GM23338 (cell line): ENCODE measurements around the gene ITLN1. TPM values are rescaled to one million over a fixed set of nuclear protein-coding genes. Genes with fewer than 3 reads are reported as not detected.
A peak's percentile ranks its signal among the peaks of the same experiment; 100 is the strongest.

ENCODE experiments used
- ATAC-seq: fragments of 200-7000 bp; cut with Tn5 transposase; 3 replicates; pipeline ENCODE4 v1.9.1; 2020
- DNase-seq: peaks from one replicate; pipeline ENCODE4 v3.0.0-alpha.2; 2015; ENCODE audit warnings: low spot score
- H2AFZ ChIP-seq: fragments of 200-600 bp; sonication (generic); 2 replicates; pipeline ENCODE4 v1.8.0; 2016; ENCODE audit warnings: antibody characterized with exemption, mild to moderate bottlenecking, moderate library complexity
- H3F3A ChIP-seq: fragments of 200-600 bp; sonication (generic); replicated peaks from 2 replicates; pipeline ENCODE4 v1.8.0; 2017; ENCODE audit warnings: antibody characterized with exemption, mixed run types, low read depth
- H3K27ac ChIP-seq: fragments of 200-600 bp; sonication (generic); 2 replicates; pipeline ENCODE4 v1.6.1; 2016; ENCODE audit warnings: low read depth
- H3K27me3 ChIP-seq: fragments of 200-600 bp; sonication (generic); 2 replicates; pipeline ENCODE4 v1.8.0; 2016; ENCODE audit warnings: mild to moderate bottlenecking, mixed run types, moderate library complexity; ENCODE audit not compliant: insufficient read depth
- H3K36me3 ChIP-seq: fragments of 200-600 bp; sonication (generic); 2 replicates; pipeline ENCODE4 v1.8.0; 2016; ENCODE audit warnings: mild to moderate bottlenecking; ENCODE audit not compliant: insufficient read depth
- H3K4me1 ChIP-seq: fragments of 200-600 bp; sonication (generic); 2 replicates; pipeline ENCODE4 v1.8.0; 2016; ENCODE audit warnings: mild to moderate bottlenecking, moderate library complexity; ENCODE audit not compliant: insufficient read depth
- H3K4me2 ChIP-seq: fragments of 200-600 bp; sonication (generic); 2 replicates; pipeline ENCODE4 v1.7.1; 2017; ENCODE audit warnings: mixed run types
- H3K4me3 ChIP-seq: fragments of 200-600 bp; sonication (generic); 2 replicates; pipeline ENCODE4 v1.6.1; 2016; ENCODE audit warnings: mixed run types
- H3K79me2 ChIP-seq: fragments of 200-600 bp; sonication (generic); replicated peaks from 2 replicates; pipeline ENCODE4 v1.8.0; 2017; ENCODE audit warnings: mild to moderate bottlenecking; ENCODE audit not compliant: insufficient read depth
- H3K9me2 ChIP-seq: fragments of 200-600 bp; sonication (generic); 2 replicates; pipeline ENCODE4 v1.8.0; 2017; ENCODE audit not compliant: insufficient read depth
- H4K20me1 ChIP-seq: fragments of 200-600 bp; sonication (generic); replicated peaks from 2 replicates; pipeline ENCODE4 v1.8.0; 2017; ENCODE audit warnings: mild to moderate bottlenecking; ENCODE audit not compliant: insufficient read depth
- H3K27ac Mint-ChIP-seq: 2 replicates; pipeline ENCODE4 v1.8.0; 2020; ENCODE audit warnings: inconsistent platforms, mild to moderate bottlenecking, moderate library complexity, mixed read lengths
- H3K27me3 Mint-ChIP-seq: 3 replicates; pipeline ENCODE4 v1.8.0; 2022; ENCODE audit warnings: low read depth, mild to moderate bottlenecking, moderate library complexity, mixed read lengths, inconsistent platforms; ENCODE audit not compliant: insufficient read depth, poor library complexity
- H3K36me3 Mint-ChIP-seq: 3 replicates; pipeline ENCODE4 v1.8.0; 2021; ENCODE audit warnings: low read depth, mild to moderate bottlenecking, inconsistent platforms, moderate library complexity, mixed read lengths
- H3K4me1 Mint-ChIP-seq: 3 replicates; pipeline ENCODE4 v1.8.0; 2020; ENCODE audit warnings: mild to moderate bottlenecking, inconsistent platforms, mixed read lengths
- H3K4me3 Mint-ChIP-seq: 3 replicates; pipeline ENCODE4 v1.8.0; 2021; ENCODE audit warnings: moderate library complexity, mild to moderate bottlenecking, inconsistent platforms, mixed read lengths
- H3K9me3 Mint-ChIP-seq: 3 replicates; pipeline ENCODE4 v1.8.0; 2020; ENCODE audit warnings: moderate library complexity, mild to moderate bottlenecking, inconsistent platforms, mixed read lengths
- CREB1 ChIP-seq: fragments of 250-450 bp; sonication (Bioruptor Pico); IDR thresholded peaks from 2 replicates; pipeline ENCODE4 v1.5.0; 2020; ENCODE audit warnings: low read depth, mild to moderate bottlenecking, moderate library complexity
- CTCF ChIP-seq, 2 experiments: fragments of 200-600 bp in 1 of 2; sonication (generic) in 1 of 2; conservative IDR thresholded peaks; 2 replicates each; pipeline versions ENCODE4 v1.5.1 to v1.6.1; 2016 to 2017; ENCODE audit warnings: antibody characterized with exemption in 2 of 2, low read depth in 2 of 2, mild to moderate bottlenecking in 2 of 2, moderate library complexity in 1 of 2
- ETS1 ChIP-seq: IDR thresholded peaks from 2 replicates; pipeline ENCODE4 v1.6.1; 2016; ENCODE audit warnings: antibody characterized with exemption
- EZH2 ChIP-seq: fragments of 200-600 bp; sonication (generic); IDR thresholded peaks from one replicate; pipeline ENCODE4 v1.8.0; 2017; ENCODE audit warnings: antibody characterized with exemption, mild to moderate bottlenecking, low read depth; ENCODE audit not compliant: unreplicated experiment
- EZH2phosphoT487 ChIP-seq: fragments of 200-600 bp; sonication (generic); IDR thresholded peaks from one replicate; pipeline ENCODE4 v1.8.1; 2018; ENCODE audit warnings: antibody characterized with exemption; ENCODE audit not compliant: unreplicated experiment
- JUNB ChIP-seq: IDR thresholded peaks from one replicate; pipeline ENCODE4 v1.6.1; 2016; ENCODE audit warnings: antibody characterized with exemption; ENCODE audit not compliant: unreplicated experiment
- STAT1 ChIP-seq: IDR thresholded peaks from one replicate; pipeline ENCODE4 v1.6.1; 2016; ENCODE audit warnings: antibody characterized with exemption; ENCODE audit not compliant: unreplicated experiment
- ZNF114 ChIP-seq: fragments of 250-450 bp; sonication (Bioruptor Pico); IDR thresholded peaks from 2 replicates; pipeline ENCODE4 v1.5.0; 2020; ENCODE audit warnings: mild to moderate bottlenecking, moderate library complexity
- ZNF462 ChIP-seq: fragments of 250-450 bp; sonication (Bioruptor Pico); IDR thresholded peaks from 2 replicates; pipeline ENCODE4 v1.5.0; 2020; ENCODE audit warnings: mild to moderate bottlenecking, moderate library complexity
- polyA plus RNA-seq: library from polyadenylated mRNA; unstranded; fragments of >200 nt; fragmentation: Nextera tagmentation; extraction: Ambion mirVana; gene quantifications from 2 replicates; pipeline ENCODE4 v1.2.1, GENCODE V29; 2016
- total RNA-seq: library from RNA; depleted of rRNA; stranded (reverse); fragments of >200 nt; shearing (Covaris generic); gene quantifications from 2 replicates; pipeline ENCODE4 v1.2.3, GENCODE V29; 2014
- TF ChIP-seq, protein P1 (sequence below): IDR thresholded peaks from one replicate; pipeline ENCODE4 v1.6.1; 2018; ENCODE audit warnings: antibody characterized with exemption; ENCODE audit not compliant: unreplicated experiment

ITLN1 gene
- total and polyA plus RNA-seq, 2 experiments from 2014 or later: not detected

GRCh38 chr1:160865337-160865736 is 19.6 kb downstream of the ITLN1 start (continued):
- TF ChIP-seq CTCF (conservative IDR thresholded peaks at IDR 0.05; ENCODE audit: low read depth in 2 of 2): no peak
- TF ChIP-seq, protein P1, sequence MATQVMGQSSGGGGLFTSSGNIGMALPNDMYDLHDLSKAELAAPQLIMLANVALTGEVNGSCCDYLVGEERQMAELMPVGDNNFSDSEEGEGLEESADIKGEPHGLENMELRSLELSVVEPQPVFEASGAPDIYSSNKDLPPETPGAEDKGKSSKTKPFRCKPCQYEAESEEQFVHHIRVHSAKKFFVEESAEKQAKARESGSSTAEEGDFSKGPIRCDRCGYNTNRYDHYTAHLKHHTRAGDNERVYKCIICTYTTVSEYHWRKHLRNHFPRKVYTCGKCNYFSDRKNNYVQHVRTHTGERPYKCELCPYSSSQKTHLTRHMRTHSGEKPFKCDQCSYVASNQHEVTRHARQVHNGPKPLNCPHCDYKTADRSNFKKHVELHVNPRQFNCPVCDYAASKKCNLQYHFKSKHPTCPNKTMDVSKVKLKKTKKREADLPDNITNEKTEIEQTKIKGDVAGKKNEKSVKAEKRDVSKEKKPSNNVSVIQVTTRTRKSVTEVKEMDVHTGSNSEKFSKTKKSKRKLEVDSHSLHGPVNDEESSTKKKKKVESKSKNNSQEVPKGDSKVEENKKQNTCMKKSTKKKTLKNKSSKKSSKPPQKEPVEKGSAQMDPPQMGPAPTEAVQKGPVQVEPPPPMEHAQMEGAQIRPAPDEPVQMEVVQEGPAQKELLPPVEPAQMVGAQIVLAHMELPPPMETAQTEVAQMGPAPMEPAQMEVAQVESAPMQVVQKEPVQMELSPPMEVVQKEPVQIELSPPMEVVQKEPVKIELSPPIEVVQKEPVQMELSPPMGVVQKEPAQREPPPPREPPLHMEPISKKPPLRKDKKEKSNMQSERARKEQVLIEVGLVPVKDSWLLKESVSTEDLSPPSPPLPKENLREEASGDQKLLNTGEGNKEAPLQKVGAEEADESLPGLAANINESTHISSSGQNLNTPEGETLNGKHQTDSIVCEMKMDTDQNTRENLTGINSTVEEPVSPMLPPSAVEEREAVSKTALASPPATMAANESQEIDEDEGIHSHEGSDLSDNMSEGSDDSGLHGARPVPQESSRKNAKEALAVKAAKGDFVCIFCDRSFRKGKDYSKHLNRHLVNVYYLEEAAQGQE: no peak
- no peak for TF ChIP-seq CREB1 (CRISPR knock-in tag)

DNA sequence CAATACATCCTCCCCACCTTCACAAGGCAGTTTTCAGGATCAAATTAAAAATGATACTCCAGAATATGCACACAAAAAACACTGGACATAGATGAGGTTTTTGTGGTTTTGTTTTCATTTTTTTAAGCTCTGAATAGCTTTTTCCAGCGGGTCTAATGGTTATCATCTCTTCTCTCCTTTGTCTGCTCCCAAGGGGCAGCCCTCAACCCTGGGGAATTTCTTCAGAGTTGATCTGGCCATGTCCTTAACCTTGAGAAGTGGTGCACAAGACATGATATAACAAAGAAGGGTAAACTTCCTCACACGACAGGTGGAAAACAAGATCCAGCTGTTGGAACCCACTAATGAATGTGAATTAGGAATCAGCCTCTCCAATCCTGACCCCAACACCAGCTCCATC is 20.8 kb downstream of the ITLN1 start:
- H3K4me3 Mint-ChIP-seq: no peak overlapping the region
- no peak for DNase-seq
- ATAC-seq: no peak
- Histone ChIP-seq H3K27ac (no peak overlapping the region), H2AFZ (peak overlapping the region; percentile 18; the same call in 1 of the 2 replicates), H3K9me2 (no peaks in the 10 kb centered on the region; the same call in 1 of the 2 replicates), H3K4me1 (no peaks in the 10 kb centered on the region), H3K4me3 (no peak overlapping the region), H3K4me2 (no peak overlapping the region), H3K36me3 (no peaks in the 10 kb centered on the region), H3K27me3 (no peaks in the 10 kb centered on the region), H4K20me1 (no peaks in the 10 kb centered on the region), H3K79me2 (no peaks in the 10 kb centered on the region), H3F3A (no peaks in the 10 kb centered on the region)
- TF ChIP-seq ZNF462: no peak
- TF ChIP-seq ETS1: no peak
- no peak for TF ChIP-seq JUNB
- no peak for TF ChIP-seq EZH2phosphoT487
- no peak for TF ChIP-seq EZH2
- TF ChIP-seq STAT1: no peak
- no peak for TF ChIP-seq ZNF114 (CRISPR knock-in tag)
- H3K36me3 Mint-ChIP-seq: no peaks in the 10 kb centered on the region
- no peak overlapping the region for H3K27ac Mint-ChIP-seq
- H3K4me1 Mint-ChIP-seq: no peaks in the 10 kb centered on the region
- no peaks in the 10 kb centered on the region for H3K9me3 Mint-ChIP-seq
- H3K27me3 Mint-ChIP-seq: no peaks in the 10 kb centered on the region
